ENCODE measurements around the gene DSCAM.

DNA sequence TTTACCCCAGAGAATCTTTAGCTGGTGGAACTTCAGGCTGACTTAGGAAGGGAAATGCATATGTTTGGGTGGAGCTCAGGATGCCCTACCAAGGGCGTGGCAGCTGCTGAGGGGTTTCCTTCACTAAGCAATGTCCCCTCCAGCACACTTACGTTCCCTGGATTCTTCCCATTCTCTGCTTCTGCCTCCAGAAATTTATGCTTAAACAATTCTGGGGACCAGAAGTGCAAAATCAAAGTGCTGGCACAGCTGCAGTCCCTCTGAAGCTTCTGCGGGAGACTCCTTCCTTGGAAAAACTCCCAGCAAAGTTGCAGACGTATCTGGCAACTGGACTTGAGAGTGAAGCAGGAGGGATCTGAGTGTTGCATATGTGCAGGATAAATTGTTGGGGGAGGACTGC, 576.9 kb downstream of the DSCAM start:
- TF ChIP-seq, protein P1, sequence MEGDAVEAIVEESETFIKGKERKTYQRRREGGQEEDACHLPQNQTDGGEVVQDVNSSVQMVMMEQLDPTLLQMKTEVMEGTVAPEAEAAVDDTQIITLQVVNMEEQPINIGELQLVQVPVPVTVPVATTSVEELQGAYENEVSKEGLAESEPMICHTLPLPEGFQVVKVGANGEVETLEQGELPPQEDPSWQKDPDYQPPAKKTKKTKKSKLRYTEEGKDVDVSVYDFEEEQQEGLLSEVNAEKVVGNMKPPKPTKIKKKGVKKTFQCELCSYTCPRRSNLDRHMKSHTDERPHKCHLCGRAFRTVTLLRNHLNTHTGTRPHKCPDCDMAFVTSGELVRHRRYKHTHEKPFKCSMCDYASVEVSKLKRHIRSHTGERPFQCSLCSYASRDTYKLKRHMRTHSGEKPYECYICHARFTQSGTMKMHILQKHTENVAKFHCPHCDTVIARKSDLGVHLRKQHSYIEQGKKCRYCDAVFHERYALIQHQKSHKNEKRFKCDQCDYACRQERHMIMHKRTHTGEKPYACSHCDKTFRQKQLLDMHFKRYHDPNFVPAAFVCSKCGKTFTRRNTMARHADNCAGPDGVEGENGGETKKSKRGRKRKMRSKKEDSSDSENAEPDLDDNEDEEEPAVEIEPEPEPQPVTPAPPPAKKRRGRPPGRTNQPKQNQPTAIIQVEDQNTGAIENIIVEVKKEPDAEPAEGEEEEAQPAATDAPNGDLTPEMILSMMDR (conservative IDR thresholded peaks at IDR 0.05; ENCODE audit: low read depth in 2 of 2): no peak
- no peak for TF ChIP-seq POLR2AphosphoS5 (IDR thresholded peaks at IDR 0.05; ENCODE audit: low read depth)
- no peak for TF ChIP-seq EZH2phosphoT487 (IDR thresholded peaks at IDR 0.05; ENCODE audit: unreplicated experiment)
- TF ChIP-seq EZH2 (IDR thresholded peaks at IDR 0.05; ENCODE audit: low read depth, unreplicated experiment): no peak
- TF ChIP-seq, protein P2, sequence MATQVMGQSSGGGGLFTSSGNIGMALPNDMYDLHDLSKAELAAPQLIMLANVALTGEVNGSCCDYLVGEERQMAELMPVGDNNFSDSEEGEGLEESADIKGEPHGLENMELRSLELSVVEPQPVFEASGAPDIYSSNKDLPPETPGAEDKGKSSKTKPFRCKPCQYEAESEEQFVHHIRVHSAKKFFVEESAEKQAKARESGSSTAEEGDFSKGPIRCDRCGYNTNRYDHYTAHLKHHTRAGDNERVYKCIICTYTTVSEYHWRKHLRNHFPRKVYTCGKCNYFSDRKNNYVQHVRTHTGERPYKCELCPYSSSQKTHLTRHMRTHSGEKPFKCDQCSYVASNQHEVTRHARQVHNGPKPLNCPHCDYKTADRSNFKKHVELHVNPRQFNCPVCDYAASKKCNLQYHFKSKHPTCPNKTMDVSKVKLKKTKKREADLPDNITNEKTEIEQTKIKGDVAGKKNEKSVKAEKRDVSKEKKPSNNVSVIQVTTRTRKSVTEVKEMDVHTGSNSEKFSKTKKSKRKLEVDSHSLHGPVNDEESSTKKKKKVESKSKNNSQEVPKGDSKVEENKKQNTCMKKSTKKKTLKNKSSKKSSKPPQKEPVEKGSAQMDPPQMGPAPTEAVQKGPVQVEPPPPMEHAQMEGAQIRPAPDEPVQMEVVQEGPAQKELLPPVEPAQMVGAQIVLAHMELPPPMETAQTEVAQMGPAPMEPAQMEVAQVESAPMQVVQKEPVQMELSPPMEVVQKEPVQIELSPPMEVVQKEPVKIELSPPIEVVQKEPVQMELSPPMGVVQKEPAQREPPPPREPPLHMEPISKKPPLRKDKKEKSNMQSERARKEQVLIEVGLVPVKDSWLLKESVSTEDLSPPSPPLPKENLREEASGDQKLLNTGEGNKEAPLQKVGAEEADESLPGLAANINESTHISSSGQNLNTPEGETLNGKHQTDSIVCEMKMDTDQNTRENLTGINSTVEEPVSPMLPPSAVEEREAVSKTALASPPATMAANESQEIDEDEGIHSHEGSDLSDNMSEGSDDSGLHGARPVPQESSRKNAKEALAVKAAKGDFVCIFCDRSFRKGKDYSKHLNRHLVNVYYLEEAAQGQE (IDR thresholded peaks at IDR 0.05; ENCODE audit: unreplicated experiment): no peak
- no peak for TF ChIP-seq CREB1 (CRISPR knock-in tag; IDR thresholded peaks at IDR 0.05; ENCODE audit: low read depth)

All from GM23338 (cell line).